ENCODE results near the gene ALDH16A1. TPM values are rescaled to one million over a fixed set of nuclear protein-coding genes. Genes with fewer than 3 reads are reported as not detected.

Gene ALDH16A1
- total and polyA plus RNA-seq, 2 of the 8 experiments (the other 6 are each of a cell fraction or from before 2014, with no cell fraction given): 30.5 to 34.3 TPM

GRCh38 chr19:49486232-49486631 lies 33.2 kb downstream of the ALDH16A1 start (continued):
- TF ChIP-seq CHD7 (IDR thresholded peaks at IDR 0.05; ENCODE audit: insufficient replicate concordance, low read length): no peak
- no peak for TF ChIP-seq ATF3 (IDR thresholded peaks at IDR 0.05; ENCODE audit: insufficient read depth, low read depth, low read length)
- no peak for TF ChIP-seq ZNF274 (IDR thresholded peaks at IDR 0.05; ENCODE audit: borderline replicate concordance, extremely low read depth, low read length)
- TF ChIP-seq CEBPB (IDR thresholded peaks at IDR 0.05; ENCODE audit: low read depth, low read length): no peak
- no peak for TF ChIP-seq EZH2 (IDR thresholded peaks at IDR 0.05; ENCODE audit: low read depth, low read length, severe bottlenecking)
- TF ChIP-seq POLR2AphosphoS5 (IDR thresholded peaks at IDR 0.05; ENCODE audit: low read depth, low read length): no peak
- no peak for TF ChIP-seq HDAC6 (IDR thresholded peaks at IDR 0.05; ENCODE audit: low read depth, low read length)
- TF ChIP-seq RXRA (IDR thresholded peaks at IDR 0.05; ENCODE audit: insufficient read depth, low read depth, low read length): no peak
- no peak for TF ChIP-seq CREB1 (IDR thresholded peaks at IDR 0.05)
- TF ChIP-seq BCL11A (IDR thresholded peaks at IDR 0.05; ENCODE audit: low read depth in 2 of 2, low read length in 2 of 2): no peak
- TF ChIP-seq TBP (IDR thresholded peaks at IDR 0.05; ENCODE audit: low read depth, low read length): no peak
- no peak for TF ChIP-seq TCF12 (IDR thresholded peaks at IDR 0.05; ENCODE audit: low read depth, low read length)
- TF ChIP-seq TEAD4 (IDR thresholded peaks at IDR 0.05; ENCODE audit: low read depth, low read length): no peak

All from H1 (cell line).